ENCODE measurements around the gene MYO18A. TPM values are rescaled to one million over a fixed set of nuclear protein-coding genes. Genes with fewer than 3 reads are reported as not detected.
A peak's percentile ranks its signal among the peaks of the same experiment; 100 is the strongest.

MYO18A gene
- total and polyA plus RNA-seq, 2 donors from 2014 or later, result 25.6 to 60.7 TPM

DNA sequence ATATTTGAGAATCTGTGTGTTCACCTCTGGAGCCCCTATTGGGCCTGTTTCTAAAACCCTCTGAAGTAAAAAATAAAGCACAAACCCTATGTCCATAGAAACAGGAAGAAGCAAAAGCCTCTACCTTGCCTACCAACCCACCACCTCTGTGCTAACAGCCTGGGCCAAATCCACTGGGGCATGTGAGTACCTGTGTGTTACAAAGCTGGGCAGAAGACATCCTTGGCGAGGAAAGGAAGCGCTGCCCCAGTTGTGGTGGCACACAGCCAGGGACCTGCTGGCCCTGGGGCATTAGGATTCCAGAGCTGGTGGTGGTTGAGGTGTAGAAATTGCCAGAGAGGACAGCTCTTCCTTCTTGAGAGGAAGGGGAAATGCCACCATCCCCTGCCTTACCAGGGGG lies 30.0 kb downstream of the MYO18A start:
- Histone ChIP-seq H3K4me3 (ENCODE audit: low read length in 3 of 3) (no peak overlapping the region), H3K9me3 (ENCODE audit: control insufficient read depth in 2 of 3, insufficient read depth in 1 of 3, low read length in 3 of 3) (no peaks in the 10 kb centered on the region), H3K9ac (ENCODE audit: low read length in 3 of 3) (no peak overlapping the region), H3K36me3 (ENCODE audit: control insufficient read depth in 2 of 3, insufficient read depth in 3 of 3, low read length in 3 of 3) (no peaks in the 10 kb centered on the region), H3K27me3 (ENCODE audit: control insufficient read depth, insufficient read depth, low read length) (no peaks in the 10 kb centered on the region), H3K4me1 (ENCODE audit: control insufficient read depth in 2 of 3, insufficient read depth in 2 of 3, low read depth in 1 of 3, low read length in 3 of 3) (peaks cover 4 to 28% (median 19%) of the 10 kb centered on the region in 3 donors), H3K27ac (ENCODE audit: low read depth in 2 of 2, low read length in 2 of 2) (no peak overlapping the region)
- TF ChIP-seq, protein P1, sequence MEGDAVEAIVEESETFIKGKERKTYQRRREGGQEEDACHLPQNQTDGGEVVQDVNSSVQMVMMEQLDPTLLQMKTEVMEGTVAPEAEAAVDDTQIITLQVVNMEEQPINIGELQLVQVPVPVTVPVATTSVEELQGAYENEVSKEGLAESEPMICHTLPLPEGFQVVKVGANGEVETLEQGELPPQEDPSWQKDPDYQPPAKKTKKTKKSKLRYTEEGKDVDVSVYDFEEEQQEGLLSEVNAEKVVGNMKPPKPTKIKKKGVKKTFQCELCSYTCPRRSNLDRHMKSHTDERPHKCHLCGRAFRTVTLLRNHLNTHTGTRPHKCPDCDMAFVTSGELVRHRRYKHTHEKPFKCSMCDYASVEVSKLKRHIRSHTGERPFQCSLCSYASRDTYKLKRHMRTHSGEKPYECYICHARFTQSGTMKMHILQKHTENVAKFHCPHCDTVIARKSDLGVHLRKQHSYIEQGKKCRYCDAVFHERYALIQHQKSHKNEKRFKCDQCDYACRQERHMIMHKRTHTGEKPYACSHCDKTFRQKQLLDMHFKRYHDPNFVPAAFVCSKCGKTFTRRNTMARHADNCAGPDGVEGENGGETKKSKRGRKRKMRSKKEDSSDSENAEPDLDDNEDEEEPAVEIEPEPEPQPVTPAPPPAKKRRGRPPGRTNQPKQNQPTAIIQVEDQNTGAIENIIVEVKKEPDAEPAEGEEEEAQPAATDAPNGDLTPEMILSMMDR (IDR thresholded peaks at IDR 0.05; ENCODE audit: borderline replicate concordance, extremely low read depth, insufficient read depth), result no peak
- intact Hi-C loops (cut with DNase I), result no loop called here
- FAIRE-seq (no peak), DNase-seq (peak in 1 of 5 donors; percentile 60)

DNA sequence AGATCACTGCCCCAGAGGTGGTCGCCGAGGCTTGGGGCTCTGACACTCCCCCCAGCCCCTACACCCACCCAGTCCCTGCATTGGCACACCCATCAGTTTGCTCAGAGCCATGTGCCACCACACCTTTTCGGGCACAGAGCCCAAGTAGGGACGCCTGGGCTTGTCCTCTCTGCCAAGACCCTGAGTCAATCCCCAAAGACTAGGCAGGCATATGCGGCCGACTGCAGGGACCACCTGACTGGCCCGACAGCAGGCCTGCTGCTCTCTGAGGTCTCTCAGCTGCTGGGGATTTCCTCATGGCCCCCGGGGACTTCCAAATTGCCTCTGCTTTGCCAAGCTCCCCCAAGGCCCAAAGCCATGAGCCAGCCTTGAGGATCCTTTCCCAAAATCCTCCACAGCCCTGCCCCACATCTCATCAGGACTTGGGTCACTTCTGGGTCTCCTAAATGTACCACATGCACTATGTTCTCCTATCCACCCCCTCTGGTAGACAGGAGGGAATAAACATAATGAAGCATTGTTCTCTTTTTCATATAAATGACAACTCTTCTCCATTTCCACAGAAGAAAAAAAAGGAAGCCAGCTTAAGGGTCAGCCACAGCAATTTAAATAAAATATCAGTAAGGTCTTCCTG lies 30.6 kb downstream of the MYO18A start:
- Histone ChIP-seq H3K4me1 (ENCODE audit: control insufficient read depth in 2 of 3, insufficient read depth in 2 of 3, low read depth in 1 of 3, low read length in 3 of 3) (peaks cover 0 to 24% (median 13%) of the 10 kb centered on the region in 3 donors), H3K4me3 (ENCODE audit: low read length in 3 of 3) (peak overlapping the region; percentile 52 to 76 (median 61)), H3K9me3 (ENCODE audit: control insufficient read depth in 2 of 3, insufficient read depth in 1 of 3, low read length in 3 of 3) (no peaks in the 10 kb centered on the region), H3K9ac (ENCODE audit: low read length in 3 of 3) (peak overlapping the region in 1 of 3 donors; percentile 81), H3K27ac (ENCODE audit: low read depth in 2 of 2, low read length in 2 of 2) (peak overlapping the region in 1 of 2 donors; percentile 62), H3K36me3 (ENCODE audit: control insufficient read depth in 2 of 3, insufficient read depth in 3 of 3, low read length in 3 of 3) (no peaks in the 10 kb centered on the region), H3K27me3 (ENCODE audit: control insufficient read depth, insufficient read depth, low read length) (no peaks in the 10 kb centered on the region)
- FAIRE-seq (no peak), DNase-seq (peak in 1 of 5 donors; percentile 80)
- TF ChIP-seq, protein P1 (IDR thresholded peaks at IDR 0.05; ENCODE audit: borderline replicate concordance, extremely low read depth, insufficient read depth), result no peak
- intact Hi-C loops (cut with DNase I), result loop anchor here (2.0 kb wide), 1 partner anchor 69 kb away; no protein-coding TSS in a partner anchor

DNA sequence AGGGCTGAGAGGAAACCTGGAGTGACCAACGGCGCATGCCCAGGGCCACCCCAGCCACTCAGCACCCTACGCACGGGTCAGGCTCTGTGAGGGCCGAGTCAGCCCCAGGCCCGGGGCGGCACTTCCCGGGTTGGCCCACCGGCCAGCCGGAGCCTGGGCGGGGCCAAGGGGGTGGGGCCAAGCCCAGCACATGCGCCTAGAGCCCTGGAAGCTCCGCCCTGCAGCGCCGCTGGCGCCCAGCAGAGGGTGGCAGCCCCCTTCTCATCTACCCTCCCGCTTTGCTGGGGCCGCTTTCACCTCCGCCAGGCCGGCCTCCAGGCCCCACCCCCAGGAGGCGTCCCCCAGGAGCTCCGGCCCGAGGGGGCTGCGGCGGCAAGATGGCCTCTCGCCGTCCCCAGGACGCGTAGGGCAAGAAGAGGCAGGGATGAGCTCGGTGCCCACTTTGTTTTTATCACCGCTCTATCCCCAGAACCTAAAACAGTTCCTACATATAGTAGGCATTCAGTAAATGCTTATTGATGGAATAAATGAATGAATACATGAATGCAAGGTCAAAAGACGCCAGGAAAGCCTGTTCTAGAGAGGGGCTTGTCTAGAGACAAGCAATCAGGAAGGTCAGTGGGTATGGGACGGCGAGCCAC lies 31.3 kb downstream of the MYO18A start:
- no peak for FAIRE-seq
- peaks cover 0 to 17% (median 9%) of the 10 kb centered on the region in 3 donors for H3K4me1 ChIP-seq (ENCODE audit: control insufficient read depth in 2 of 3, insufficient read depth in 2 of 3, low read depth in 1 of 3, low read length in 3 of 3)

More for the DNA sequence above, 31.3 kb downstream of the MYO18A start:
- Histone ChIP-seq H3K4me3 (ENCODE audit: low read length in 3 of 3) (peak overlapping the region; percentile 61 to 76 (median 65)), H3K9ac (ENCODE audit: low read length in 3 of 3) (peak overlapping the region; percentile 54 to 81 (median 62)), H3K9me3 (ENCODE audit: control insufficient read depth in 2 of 3, insufficient read depth in 1 of 3, low read length in 3 of 3) (no peaks in the 10 kb centered on the region), H3K27me3 (ENCODE audit: control insufficient read depth, insufficient read depth, low read length) (no peaks in the 10 kb centered on the region), H3K36me3 (ENCODE audit: control insufficient read depth in 2 of 3, insufficient read depth in 3 of 3, low read length in 3 of 3) (no peaks in the 10 kb centered on the region), H3K27ac (ENCODE audit: low read depth in 2 of 2, low read length in 2 of 2) (peak overlapping the region; percentile 78 to 84)
- DNase-seq, result peak; percentile 96 to 98 (median 97)
- intact Hi-C loops (cut with DNase I), result loop anchor here (2.0 kb wide), 1 partner anchor 70 kb away; no protein-coding TSS in a partner anchor
- TF ChIP-seq, protein P1 (IDR thresholded peaks at IDR 0.05; ENCODE audit: borderline replicate concordance, extremely low read depth, insufficient read depth), result peak; percentile 99

Measured in kidney (tissue), 14 donors.